GM21737 (cell line): ENCODE measurements around the gene LILRB3.
"Not testable (repeated sequence)": the region's sequence is repeated elsewhere in the genome, so short reads cannot be mapped to it uniquely, and the experiment has no call there.

Experiments
- ATAC-seq: cut with Tn5 transposase; IDR thresholded peaks from one replicate; pipeline ENCODE4 v1.9.1; 2021; ENCODE audit warnings: mild to moderate bottlenecking, moderate library complexity; ENCODE audit not compliant: unreplicated experiment

The LILRB3 gene

DNA sequence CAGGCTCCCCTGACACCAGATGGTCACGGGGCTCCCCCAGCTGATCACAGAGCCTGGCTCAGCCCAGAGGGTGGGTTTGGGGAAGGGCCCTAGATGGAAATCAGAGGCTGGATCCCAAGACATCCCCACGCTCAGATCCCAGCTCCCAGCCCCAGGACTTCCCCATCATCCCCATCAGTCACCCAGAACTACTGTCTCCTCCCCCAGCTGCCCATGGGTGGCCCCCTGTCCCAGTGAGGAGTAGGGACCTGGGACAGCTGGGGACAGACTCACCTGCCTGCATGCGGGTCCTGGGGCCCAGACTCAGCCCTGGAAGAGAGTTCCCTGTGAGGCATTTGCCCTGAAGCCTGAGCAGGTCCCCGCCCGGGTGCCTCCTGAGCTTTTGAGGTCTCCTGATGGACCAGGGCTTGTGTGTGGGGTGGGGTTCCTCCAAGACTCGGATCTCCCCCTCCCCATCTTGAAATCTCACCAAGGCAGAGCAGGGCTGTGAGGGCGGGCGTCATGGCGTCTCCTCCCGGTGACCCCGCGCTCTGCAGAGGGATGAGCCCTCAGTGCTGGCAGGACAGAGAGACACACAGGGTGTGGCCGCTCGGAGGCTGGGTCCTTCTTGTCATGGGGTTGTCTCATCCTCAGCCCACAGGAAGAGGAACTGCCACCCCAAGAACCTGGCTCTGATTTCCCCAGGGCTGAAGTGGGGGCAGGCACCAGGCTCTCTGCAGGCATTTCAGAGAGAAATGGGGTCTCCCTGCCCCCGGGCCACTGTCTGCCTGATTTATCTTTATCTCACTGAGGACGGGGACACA, at the start of gene LILRB3:
TSS of gene LILRB3 (minus strand) at position 534 of the 803 bp plus-strand sequence. CDS start at position 503, 31 bp downstream.
- ATAC-seq: not testable (repeated sequence)

DNA sequence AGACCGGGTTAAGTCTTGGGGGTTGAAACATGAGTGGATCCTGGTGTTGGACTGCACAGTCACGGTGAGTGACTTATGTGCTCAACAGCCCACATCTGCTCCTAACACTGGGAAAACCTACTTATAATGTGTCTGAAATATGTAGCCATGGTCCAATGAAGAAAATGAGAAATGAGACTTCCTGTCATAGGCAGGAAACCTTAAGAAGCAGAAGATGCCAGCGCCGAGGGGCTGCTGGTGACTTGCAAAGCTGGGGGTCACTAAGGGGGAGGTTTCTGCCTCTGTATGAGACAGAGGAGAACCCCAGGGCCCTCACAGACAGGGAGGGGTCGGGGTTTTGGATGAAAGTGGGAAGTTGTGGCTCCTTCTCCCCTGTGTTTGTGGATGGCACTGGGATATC, 49.4 kb upstream of the LILRB3 start:
- not testable (repeated sequence) for ATAC-seq

DNA sequence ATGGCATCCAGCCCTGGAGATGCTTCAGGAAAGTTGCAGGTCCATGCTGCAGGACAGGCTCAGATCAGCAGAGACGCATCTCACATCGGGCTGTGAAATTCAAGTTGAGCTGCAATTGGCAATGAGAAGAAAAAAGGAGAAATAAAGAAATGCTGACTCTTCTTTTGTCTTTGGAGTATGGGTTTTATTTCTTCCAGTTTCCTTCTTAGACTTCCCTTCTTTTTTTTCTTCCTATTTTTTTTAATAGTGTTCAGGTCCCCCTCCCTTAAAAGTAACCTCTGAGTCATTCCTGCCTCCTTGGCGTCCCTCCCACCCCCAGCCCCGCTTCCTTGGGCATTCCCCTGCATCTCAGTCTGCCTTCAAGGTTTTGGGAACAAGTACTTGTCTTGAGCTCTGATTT, 48.8 kb upstream of the LILRB3 start:
- not testable (repeated sequence) for ATAC-seq

DNA sequence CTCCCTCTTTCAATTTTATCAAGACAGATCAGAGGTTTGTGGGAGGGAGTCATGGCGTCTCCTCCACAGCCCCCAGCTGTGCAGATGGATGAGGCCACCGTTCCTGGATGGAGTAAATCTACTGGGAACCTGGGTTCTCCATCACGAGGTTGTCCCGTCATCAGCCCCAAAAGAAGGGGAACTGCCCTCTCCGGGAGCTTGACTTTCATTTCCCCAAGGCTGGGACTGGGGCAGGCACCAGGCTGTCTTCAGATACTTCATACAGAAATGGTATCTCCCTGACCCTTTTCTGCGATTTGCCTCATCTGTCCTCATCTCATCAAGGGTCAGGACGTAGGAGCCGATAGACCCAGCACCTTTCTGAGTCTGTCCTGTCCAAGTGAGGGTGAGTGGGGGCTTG, 48.3 kb upstream of the LILRB3 start:
- no peak for ATAC-seq

DNA sequence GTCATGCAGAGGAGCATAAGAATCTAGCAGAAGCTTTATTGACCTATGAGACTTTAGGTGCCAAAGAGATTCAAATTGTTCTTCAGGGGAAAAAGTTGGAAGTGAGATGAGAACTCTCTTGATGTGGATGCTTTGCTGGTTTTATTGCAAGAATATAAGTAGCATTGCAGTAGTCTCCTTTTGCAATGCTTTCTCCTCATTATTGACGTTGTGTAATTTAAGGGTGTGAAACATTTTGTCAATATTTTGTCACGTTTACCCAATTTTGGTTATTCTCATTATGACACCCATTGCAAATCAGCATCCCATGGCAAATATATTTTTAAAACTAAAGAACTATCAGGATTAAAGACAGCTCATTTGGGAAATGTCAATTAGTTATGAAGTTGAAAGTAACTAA, 46.1 kb upstream of the LILRB3 start:
- no peak for ATAC-seq

DNA sequence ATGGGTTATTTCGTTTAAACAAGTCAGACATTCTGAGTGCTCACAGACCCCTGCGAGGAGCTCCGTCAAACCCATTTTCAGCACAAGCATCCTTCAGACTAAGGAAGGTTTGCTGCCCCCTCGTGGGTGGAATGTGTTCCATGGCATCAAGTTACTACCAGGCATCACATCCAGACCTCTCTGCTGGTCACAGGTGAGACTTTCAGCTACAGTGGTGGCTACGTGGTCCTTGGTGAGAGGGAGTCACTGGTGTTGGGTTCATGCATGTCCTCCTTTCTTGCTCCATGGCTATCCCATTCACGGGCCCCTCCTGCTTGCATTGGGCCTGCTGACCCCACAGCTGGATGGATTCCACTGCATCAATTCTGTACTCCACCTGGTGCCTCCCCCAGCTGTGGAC, 43.3 kb upstream of the LILRB3 start:
- ATAC-seq: no peak

DNA sequence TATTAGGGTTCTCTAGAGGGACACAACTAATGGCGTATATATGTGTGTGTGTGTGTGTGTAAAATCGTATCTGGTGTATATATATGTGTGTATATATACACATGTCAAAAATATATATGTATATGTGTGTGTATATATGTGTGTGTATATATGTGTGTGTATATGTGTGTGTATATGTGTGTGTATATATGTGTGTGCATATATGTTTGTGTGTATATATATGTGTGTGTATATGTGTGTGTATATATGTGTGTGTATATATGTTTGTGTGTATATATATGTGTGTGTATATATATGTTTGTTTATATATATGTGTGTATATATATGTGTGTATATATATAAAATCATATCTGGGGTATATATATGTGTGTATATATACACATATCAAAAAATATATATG, 39.7 kb upstream of the LILRB3 start:
- ATAC-seq: no peak

DNA sequence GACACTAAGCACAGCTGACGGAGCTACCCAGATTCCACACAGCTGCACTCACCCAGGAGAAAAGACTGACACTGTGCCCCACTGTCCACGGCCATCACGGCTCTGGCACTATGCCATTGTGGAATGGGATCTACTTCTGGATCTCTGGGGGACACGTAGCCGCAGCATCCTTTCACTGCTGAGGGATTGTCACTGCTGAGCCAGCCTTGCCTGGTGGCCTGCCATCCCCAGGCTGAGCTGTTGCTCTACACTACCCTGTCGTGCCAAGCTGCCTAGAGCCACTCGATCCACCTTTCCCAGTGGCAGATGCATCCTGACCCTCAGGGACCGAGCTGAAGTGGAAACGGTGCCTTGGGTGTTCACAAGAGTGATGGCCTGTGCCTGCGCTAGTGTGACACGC, 39.3 kb upstream of the LILRB3 start:
- ATAC-seq: no peak

DNA sequence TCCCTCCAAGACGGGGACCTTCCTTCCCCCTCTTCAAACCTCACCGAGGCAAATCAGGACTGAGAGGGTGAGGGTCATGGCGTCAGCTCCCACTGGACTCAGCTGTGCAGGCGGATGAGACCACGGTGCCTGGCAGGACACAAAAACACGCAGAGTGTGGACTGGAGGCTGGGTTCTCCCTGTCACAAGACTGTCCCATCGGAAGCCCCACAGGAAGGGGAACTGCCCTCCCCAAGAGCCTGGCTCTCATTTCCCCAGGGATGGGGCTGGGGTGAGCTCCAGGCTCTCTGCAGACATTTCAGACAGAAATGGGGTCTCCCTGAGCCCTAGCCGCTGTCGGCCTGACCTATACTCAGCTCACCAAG, 34.3 kb upstream of the LILRB3 start, which contains the start of gene LILRB5:
TSS of gene LILRB5 (minus strand) at position 158 of the 365 bp plus-strand sequence. CDS start at position 78, 80 bp downstream.
- no peak for ATAC-seq

DNA sequence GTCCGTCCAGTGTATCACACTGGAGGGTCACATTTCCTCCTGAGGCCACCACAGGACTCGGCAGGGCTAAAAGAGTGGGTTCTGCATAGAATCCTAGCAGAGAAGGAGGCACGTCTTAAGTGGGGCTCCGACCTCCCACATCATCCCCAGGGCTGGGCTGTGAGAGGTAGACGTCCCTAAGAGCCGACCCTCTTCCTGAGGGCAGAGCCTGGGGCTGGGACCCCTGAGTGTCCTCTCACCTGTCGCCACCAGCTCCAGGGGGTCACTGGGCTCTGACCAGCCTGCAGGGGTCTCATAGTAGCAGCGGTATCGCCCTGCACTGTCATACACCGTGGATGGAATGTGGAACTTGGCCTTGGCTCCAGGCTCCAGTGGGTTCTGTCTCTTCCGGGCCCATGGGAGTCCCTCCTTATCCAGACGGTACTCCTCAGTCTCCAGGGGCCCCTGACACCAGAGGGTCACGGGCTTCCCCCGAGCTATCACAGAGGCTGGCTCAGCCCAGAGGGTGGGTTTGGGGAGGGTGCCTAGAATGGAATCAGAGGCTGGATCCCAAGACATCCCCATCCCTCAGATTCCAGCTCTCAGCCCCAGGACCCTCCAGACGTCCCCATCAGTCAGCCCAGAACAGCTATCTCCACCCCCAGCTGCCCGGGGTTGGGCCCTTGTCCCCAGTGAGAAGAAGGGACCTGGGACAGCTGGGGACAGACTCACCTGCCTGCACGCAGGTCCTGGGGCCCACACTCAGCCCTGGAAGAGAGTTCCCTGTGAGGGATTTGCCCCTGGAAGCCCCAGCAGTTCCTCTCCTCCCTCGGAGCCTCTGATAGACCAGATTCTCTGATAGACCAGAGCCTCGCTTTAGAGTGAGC, 33.7 kb upstream of the LILRB3 start:
- no peak for ATAC-seq

DNA sequence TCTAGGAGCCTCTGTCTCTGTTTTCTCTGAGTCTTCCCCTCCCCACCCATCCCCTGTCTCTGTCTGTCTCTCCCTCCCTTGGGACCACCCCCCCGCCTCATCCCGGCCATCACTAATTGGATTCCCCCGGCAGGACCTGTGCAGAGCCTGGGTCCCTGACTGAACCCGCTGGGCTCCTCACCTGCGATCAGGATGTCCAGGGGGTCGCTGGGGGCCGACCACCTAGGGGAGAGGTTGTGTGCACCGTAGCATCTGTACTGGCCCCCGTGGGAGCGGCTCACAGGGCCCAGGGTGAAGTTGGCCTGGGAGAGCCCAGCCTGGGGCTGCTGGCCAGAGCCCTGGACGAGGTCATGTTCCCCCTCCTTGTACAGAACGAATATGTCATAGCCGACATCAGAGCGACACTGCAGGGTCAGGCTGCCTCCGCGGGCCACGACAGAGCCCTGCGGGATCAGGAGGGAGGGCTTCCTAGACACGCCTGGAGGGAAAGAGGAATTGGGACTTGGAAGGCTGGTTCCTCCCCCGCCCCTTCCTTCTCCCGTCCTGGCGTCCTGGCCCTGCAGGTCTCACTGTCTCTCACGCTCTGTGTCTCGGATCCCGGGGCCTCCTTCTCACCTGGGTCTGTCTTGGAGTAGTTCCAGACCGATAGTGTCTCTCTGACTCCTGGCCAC, 32.4 kb upstream of the LILRB3 start:
- ATAC-seq: no peak

DNA sequence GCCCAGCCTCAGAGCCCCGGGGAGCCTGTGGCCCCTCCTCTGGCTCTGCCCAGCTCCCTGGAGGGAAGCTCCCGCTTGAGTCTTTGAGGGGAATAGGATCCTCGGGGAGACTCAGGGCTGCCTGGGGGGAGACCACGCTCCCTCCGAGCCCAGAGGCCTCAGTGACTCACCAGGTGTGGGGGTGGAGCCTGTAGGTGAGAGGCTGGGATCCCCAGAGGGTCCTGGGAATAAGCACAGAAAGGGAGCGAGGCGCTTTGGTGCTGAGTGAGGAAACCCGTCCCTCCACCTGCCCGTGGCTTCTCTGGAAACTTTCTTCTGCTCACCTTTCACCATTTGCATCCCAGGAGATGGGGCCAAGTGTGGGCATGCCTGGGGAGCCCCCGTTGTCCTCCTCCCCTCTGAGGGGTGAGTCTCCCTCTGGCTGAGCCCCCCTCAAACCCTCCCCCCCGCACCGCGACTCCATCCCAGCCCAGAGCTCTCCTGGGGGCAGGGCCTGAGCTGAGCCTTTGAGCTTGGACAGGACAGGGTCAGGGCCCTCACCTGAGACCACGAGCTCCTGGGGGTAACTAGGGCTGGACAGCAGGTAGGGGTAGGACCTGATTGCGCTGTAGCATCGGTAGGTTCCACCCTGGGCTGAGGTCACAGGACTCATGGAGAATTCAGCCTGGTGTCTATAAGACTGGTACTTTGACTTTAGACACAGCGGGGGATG, 31.5 kb upstream of the LILRB3 start:
- ATAC-seq: no peak

DNA sequence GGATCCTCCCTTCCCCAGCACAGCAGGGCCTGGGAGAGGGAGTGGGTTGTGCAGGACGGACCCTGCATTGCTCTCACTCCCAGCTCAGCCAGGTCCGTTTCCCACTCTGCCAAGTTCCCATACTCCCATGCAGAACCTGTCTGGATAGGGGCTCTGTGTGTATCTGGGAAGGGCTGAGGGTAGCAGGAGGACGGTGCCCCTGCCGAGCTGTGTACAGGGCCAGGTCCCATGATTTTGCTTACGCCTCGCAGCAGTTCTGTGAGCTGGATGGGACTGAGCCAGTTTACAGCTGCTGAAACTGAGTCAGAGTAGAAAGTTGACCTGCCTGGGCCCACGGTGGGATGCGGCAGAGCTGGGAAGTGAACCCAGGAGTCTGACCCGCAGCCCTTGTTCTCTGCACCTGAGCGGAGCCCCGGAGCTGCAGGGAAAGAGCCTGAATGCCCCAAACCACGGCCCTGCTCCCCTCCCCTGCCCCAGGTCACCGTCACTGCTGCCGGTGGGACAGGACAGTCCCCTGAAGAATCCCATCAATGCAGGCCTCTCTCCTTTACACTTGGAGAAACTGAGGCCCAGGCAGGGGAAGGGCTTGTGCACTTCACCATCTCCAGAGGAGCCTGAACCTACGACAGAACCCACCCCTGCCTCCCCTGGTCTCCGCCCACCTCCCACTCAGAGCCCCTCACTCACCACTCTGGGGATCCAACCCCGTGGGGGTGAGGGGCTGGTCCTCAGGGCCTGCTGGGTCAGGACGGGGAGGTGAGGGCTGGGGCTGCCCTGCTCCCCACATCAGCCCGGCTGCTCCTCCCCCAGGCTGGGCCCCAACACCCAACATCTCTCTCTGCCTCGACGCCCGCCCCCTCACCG, 30.8 kb upstream of the LILRB3 start:
- ATAC-seq: no peak

DNA sequence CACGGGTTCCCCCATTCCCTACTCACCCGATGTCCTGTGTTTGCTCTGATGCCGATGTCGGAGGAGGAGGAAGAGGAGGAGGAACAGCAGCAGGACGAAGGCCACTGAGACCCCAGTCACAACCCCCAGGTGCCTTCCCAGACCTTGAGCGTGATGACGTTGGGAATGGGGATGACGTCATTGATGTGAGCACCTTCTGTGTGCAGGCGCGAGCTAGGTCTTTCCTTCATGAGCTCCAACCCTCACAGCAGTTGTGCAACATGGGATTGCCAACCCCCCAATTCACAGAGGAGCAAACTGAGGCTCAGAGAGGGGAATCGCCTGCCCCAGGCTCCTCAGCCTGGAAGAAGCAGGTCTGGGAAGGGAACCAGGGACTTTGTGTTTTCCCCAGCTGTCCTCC, 30.0 kb upstream of the LILRB3 start:
- no peak for ATAC-seq

DNA sequence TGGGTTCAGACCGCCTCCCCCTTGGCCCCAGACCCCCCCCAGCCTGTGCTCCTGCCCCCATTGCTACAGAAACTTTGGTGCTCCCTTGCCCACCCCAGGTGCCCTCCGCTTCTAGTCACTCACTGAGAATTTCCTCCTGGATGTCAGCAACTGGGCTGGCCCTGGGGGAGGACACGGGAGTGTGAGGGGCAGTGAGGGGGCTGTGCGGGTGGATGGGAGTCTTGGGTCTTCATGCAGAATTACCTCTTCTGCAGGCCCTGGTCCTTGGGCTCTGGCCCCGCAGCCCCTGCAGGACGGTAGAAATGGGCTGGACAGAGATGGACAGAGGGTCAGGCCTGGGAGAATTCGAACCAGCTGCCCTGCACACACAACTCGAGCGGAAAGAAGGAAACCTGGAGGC, 29.4 kb upstream of the LILRB3 start:
- no peak for ATAC-seq

DNA sequence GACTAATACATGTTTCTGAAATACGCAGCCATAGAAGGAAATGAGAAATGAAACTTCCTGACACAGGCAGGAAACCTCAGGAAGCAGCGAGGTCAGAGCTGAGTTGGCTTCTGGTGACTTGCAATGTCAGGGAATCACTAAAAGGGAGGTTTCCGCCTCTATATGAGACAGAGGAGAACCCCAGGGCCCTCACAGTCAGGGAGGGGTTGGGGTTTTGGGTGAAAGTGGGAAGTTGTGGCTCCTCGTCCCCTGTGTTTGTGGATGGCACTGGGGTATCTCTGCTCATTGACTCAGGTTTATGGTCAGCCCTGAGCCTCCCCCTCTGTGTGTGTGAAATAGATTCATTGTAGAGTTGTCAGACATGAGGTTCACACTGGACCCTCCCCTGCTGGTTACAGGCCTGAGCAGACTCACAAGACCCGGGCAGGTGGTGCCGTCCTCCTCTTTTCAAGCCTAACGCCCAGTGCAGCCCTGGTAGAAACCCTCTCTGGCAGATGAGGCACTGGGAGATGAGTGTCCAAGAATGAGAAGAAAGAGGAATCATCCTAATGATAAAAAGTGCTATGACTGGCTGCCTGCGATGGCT, 25.3 kb upstream of the LILRB3 start:
- no peak for ATAC-seq

DNA sequence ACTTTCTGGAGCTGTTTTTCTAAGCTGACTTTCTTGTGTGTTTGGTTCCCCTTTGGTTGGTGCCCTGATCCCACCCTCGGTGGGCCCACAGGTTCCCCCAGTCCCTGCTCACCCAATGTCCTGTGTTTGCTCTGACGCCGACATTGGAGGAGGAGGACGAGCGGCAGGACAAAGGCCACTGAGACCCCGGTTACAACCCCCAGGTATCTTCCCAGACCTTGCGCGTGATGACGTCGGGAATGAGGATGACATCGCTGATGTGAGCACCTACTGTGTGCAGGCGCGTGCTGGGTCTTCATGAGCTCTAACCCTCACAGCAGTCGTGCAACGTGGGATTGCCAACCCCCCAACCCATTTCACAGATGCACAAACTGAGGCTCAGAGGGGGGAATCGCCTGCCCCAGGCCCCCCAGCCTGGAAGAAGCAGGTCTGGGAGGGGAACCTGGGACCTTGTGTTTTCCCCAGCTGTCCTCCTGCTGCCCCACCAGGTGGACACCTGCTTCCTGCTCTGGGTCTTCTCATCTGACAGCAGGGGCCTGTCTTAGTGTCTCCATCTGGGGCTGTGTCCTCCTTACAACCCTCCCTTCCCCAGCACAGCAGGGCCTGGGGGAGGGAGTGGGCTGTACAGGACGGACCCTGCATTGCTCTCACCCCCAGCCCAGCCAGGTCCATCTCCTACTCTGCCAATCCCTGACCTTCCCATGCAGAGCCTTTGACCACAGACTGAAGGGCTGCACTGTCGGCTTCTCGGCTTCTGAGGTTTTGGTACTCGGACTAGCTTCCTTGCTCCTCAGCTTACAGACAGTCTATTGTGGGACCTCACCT, 24.5 kb upstream of the LILRB3 start:
- no peak for ATAC-seq

DNA sequence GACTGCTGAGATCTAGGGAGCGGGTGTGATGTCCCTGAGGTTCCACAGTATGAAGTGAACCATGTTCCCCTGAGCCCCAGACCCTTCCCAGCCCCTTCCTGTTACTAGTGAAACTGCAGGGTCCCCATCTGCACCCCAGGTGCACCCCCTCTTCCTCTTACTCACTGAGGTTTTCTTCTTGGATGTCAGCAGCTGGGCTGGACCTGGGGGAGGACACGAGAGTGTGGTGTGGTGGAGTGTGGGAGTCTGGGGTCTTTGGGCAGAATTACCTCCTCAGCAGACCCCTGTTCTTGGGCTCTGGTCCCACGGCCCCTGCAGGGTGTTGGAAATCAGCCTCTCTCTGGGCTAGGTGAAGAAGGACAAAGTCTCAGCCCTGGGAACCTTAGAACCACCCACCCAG, 23.1 kb upstream of the LILRB3 start:
- no peak for ATAC-seq

DNA sequence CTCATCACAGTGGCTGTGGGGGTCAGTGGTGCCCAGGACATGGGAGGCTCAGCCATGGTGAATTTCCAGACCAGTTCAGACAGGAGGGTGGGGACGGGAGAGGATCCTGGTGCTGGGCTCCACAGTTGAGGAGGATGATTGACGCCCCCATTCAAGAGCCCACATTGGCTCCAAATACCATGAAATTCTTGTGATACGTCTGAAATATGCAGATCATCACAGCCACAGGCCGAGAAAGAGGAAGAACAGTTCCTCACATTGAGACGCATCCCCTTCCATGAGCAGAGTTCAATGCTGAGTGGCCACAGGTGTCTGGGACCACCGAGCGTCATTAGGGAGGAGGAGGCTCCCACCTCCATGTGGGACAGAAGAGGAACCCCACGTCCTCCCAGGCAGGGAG, 21.0 kb upstream of the LILRB3 start:
- ATAC-seq: not testable (repeated sequence)
